EL (cell line): Measurements from ENCODE around the gene MYMK.

ENCODE experiments used
- DNase-seq: peaks from one replicate; pipeline ENCODE4 v3.0.0-alpha.2; 2016

The MYMK gene

DNA sequence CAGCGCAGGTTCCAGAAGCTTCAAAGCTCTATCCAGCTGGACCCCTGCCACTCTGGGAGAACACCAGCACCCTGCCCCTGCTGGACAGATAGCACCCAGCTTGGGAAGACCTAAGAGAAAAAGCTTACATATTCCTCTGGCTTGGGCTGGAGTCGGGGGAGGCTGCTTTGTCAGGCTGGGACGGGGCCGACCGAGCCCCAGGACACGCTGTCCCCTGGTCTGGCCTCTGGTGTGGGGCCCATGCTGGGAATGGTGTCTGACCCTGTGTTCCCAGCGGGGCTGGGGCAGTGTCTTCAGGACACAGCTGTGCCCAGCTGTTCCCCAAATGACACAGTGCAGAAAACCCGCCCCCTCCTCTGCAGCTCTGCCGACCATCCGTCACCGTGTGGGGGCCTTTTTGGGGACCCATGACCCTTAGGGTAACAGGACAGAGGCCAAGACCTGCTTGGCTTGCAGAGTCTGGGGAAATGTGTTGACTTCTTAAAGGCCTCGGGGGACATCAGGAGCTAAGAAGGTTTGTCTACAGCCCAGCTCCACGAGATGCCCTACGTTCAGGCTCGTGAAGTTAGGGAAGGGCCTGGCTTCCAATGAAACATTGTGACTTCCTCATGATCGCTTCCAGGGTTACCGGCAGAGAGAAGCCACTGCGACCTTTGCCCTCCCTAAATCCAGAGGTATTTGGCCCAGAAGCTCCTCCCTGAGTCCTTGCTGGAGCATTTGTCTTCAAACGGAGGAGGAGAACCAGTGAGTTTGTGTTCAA lies 25.4 kb downstream of the MYMK start:
- DNase-seq = no peak

DNA sequence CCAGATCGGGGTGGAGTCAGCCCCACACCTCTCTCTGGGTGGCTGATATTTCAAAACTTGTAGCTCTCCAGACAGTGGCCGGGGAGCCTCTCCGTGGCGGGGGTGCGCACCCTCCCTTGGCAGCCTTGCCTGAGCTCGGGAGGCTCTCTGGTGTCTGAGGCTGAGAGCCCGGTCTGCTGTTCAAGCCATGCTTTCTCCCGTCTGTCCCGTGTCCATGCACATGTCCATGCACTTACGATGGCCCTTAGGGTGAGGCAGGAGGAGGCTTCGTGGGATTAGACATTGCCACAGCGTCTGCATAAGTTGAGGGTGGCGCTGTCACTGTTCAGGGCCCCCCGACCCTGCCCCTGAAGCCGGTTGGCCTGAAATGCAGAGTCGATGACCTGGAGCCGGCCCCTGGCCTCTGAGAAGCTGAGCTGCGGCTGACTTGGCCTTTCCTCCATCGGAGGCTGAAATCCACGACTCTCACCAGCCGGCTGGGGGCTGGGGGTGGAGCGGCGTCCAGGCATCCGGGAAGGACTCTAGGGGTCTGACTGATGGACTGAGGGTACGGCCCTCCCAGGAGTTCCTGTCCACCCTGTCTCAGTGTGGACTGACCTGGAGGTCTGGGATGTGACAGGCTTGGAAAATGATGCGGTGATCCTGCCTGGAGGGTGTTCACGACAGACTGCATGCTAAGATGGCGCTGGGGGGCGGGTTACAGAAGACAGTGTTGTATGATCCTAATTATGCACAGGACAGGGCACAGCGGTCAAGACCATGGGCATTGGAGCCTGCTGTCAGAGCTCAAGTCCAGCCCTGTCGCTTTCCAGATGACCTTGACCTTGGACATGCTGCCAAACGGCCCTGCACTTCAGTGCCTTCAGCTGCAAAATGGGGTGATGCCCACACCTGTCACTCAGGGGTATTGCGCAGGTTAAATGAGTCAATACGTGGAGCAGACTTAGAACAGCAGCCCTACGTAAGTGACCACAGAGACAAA lies 27.6 kb downstream of the MYMK start:
- no peak for DNase-seq

DNA sequence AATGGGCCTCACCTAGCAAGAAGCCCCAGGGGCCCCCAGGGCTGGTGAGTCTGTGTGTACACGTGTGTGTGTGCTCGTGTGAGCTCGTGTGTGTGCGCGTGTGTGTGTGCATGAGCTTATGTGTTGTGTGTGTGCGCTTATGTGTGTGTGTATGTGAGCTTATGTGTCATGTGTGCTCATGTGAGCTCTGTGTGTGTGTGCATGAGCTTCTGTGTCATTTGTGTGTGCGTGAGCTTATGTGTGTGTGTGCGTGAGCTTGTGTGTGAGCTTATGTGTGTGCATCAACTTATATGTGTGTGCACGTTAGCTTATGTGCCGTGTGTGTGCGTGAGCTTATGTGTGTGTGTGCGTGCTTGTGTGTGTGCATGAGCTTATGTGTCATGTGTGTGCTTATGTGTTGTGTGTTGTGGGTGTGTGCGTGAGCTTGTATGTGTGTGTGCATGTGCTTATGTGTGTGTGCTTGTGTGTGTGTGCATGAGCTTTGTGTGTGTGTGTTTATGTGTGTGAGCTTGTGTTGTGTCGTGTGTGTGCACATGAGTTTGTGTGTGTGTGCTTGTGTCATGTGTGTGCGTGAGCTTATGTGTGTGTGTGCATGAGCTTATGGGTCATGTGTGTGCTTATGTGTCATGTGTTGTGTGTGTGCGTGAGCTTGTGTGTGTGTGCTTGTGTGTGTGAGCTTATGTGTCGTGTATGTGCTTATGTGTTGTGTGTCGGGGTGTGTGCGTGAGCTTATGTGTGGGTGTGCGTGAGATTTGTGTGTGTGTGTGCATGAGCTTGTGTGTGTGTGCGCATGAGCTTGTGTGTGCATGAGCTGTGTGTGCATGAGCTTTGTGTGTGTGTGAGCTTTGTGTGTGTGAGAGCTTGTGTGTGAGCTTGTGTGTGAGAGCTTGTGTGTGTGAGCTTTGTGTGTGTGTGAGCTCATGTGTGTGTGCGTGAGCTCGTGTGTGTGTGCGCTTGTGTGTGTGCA lies 29.1 kb downstream of the MYMK start:
- DNase-seq = no peak

DNA sequence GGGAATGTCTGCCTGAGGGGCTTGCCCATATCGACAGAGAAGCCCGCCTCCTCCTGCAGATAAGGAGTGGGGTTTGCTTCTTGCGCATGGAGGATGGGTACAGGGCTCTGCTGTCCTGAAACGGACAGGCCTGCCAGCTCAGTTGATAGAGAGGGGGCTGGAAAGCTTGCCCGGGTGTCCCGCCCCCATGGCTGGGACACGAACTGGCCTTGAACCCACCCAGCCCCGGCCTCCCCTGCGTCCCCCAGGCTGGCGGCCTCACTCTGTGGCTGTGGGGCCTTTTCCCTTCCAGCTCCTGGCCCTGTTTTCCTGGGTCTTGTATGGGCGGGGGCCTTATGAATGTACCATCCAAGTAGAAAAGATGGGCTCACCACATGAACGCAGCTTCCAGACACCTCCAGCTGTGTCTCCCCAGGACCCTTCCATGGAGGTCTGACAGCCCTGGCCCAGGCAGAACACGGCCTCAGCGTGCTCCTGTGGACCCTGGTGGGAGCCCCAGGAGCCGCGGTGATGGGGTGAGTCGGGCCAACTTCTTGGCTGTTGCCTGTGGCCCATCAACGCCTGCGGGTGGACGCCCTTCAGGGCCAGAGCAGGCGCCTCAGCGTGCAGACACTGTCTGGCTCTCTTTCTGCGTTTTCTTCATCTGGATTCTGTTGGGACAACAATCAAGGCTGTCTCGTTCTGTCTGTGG lies 30.0 kb downstream of the MYMK start:
- DNase-seq = no peak

DNA sequence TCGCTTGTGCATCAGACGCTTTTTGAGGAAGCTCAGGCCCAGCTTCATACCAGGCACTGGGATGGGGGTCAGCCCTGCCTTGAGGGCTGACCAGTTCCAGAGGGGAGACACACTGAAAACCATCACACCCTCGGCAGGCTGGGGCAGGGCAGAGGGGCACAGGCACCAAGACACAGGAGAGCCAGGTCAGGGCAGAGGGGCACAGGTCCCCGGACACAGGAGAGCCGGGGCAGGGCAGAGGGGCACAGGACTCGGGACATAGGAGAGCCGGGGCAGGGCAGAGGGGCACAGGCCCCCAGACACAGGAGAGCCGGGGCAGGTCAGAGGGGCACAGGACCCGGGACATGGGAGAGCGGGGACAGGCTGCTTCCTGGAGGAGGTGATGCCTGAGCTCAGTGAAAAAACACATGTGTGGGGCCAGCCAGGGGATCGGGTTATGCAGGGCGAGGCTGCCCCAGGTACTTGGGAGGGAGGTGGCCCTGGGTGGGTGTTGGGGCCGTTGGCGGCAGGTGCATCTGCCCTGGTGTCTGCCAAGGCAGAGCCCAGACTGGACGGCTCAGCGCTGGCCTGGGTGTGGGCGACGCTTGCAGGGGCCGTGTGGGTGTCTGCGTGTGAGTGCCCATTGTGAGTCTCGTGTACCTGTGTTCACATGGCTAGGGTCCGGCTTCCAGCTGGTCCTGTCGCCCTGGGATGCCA lies 30.8 kb downstream of the MYMK start:
- no peak for DNase-seq

DNA sequence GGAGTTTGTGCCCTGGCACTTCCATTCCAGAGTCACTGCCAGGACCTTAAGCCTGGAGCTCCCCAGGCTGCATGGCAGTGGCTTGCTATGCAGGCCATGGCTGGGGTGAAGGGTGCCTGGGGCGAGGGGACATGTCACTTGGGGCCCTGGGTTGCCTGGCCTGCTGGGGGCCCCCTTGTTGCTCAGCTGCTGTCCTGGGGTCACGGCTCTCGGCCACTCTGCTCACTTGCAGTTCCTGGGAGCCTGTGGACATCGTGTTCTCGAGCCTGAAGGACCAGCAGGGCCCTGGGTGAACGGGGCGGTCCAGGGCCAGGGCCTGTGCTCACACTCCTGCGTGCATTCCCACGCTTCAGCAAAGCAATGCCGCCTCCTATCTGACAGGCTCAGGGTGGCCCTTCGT lies 31.3 kb downstream of the MYMK start:
- no peak for DNase-seq

DNA sequence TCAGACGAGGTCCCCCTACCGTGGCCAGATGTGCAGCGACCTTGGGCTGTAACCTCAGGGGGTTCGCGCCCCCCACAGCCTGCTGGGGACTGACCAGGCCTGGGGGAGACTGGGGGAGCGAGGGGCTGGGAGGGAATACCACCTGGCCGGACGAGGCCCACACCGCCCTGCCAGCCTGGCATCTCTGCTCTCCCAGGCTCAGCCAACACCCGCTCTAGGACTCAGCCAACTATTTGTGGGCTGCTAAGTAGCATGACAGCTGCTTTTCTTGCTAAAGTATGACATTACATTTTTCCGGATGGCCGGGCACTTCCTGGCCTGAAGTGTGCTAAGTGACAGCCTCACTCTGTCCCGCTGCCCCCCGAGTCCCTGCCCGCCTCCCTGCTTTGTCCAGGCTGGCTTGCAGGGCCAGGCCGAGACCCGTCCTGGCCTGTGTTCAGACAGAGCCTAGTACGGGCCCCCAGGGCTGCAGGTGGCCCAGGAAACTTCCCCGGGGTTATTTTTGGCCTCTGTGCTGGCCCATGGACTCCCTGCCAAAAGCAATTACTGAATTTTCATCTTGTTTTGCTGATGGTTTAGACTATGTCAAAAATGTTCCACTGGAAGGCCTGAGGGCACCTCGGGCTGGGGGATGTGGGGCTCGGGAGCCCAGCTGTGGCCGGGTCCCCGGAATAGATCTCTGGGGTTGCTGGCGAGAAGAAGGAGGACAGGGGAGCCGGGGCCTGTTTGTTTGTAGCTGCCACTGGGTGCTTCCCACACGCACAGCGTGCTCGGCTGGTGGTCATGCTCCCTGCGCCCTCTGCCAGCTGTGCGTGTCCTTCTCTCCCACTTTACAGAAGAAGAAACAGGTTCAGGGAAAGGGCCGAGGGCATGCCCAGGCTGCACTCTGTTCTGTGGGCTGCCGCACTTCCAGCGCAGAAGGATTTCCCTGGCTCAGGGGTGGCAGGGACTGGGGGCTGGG lies 32.4 kb downstream of the MYMK start:
- DNase-seq = no peak

DNA sequence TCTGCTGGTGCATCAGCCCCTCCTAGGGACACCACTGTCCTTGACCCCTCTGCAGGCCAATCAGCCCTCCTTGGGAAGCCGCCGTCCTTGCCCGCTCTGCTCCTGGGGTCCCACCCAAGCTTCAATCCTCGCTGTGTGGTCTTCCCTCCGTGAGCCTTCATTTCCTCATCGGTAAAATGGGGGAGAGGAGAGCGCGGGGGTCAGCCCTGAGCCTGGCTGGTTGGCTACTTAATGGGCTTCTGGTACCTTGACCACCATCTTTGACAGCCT lies 33.2 kb downstream of the MYMK start:
- no peak for DNase-seq

DNA sequence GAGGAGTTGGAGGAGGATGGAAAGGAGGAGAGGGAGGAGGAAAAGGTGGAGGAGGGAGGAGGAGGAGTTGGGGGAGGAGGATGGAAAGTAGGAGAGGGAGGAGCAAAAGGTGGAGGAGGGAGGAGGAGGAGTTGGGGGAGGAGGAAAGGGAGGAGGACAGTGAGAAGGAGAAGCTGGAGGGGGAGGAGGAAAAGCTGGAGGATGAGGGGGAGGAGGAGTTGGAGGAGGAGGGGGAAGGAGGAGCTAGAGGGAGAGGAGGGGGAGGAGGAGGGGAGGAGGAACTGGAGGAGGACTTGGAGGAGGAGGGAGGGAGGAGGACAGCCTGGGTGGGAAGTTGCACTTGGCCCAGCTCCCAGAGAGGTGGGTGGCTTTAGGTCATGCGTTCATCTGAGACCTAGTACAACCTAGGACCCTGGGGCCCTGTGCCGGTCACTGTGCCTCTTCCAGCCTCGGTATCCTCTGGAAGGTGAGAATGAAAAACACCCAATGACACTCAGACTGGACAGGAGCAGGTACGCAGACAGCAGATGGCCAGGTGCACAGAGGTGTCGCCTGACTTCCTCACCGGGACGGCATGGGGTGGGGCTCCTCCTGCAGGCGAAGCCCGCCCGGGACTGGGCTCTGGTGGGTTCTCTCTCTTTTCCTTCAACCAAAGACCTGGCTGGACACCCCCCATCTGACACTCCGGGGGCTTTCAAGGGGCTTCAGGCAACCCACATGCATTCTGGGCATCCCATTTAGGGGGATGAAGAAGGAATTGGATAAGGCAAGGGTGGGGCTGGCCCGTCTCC lies 33.7 kb downstream of the MYMK start:
- DNase-seq = no peak

DNA sequence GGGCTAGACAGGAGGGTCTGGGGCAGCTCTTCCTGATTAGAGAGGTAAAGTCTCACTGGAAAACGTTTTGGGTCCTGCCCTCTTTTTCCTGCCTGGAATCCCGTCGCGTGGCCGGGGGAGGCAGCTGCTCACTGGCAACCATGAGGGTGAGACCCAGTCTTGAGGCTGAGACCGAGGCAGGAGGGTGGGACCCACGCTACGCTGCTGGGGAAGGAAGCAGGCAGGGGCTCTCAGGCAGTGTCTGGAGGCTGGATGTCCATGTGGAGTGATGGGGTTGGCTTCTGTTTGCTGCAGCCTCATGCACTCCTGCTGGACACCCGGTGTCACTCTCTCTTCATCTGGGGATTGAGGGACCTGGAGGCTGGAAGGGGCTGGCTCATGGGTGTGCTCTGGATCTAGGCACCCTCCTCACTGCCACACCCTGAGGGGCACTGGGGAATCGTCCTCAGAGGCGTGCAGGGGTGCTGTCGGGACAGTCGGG lies 34.5 kb downstream of the MYMK start:
- no peak for DNase-seq

DNA sequence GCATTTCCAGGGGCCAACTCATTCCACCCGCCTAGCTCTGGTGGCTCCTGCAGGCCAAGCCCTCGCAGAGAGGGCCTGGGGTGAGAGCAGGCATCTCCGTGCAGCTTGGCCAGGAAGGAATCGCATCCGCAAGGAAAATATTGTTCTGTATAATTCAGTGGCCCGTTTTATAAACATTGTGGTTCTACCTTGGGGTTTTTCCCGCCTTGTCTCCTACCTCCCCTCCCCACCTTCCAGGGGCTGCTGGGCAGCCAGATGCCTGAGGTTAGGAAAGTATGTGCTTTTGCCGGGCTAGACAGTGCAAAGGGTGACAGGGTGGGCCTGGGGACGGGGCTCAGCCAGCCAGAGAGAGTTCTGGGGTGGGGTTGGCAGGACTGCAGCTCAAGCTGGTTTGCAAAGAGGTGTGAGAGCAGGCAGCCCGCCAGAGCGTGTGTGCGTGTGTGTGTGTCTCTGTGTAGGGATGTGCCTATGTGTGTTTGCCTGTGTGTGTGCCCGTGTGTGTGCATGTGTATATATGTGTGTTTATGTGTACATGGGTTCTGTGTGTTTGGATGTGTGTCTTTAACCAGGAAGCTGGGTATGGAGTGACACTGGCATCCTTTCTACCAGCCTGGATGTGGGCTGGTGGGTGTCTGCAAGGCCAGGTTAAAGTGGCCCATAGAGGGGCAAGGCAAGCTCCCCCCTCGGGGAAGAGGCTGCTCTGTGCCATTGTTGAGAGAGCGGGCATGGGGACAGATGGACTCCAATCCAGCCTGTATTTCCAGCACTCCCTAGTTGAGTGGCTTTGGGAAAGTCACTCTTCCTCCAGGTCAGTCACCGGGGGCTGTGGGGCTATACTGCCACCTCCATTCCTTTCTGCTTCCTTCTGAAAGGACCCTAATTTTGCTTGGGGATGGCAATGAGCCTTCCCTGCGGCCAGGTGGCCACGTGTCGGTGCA lies 35.2 kb downstream of the MYMK start:
- no peak for DNase-seq

DNA sequence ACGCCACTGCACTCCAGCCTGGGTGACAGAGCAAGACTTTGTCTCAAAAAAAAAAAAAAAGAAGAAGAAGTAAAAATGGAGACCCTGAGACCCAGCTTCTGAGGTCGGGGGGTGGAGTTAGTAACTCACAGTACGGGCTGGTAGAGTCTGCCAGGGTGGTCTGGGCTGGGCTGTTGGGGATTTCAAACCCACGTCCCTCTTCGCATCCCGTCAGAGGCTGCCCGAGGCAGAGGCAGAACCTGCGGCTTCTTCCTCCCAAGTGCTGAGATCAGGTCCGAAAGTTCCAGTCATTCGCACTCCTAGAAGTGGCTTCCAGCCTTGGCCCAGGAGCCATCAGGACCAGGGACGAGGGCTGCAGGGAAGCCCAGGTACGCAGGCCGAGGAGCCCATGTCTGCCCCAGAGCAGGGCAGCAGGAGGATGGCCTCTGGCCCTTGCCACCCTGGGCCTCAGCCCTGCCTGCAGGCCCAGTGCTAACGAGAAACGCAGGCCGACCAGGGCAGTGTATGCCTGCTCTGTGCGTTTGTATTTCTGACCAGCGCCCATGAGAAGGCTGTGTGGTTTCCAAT lies 36.0 kb downstream of the MYMK start:
- DNase-seq = no peak

DNA sequence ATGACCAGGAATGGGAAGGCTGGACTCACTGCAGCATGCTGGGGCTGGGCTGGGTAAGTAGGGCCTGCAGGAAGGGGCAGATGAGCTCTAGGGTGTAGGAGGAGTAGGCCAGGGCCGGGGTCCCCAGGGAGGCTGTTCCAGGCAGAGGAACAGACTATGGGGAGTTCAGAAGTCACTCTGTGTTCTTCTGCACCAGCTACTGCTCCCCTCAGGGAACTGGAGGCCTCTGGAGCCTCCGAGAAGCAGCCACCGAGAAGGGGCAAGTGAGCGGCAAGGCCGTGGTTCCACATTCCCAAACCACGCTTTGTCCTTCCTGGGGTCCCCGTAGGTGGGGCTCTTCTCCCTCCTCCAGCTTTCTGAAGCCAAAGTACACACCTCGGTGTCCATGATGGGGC lies 37.4 kb downstream of the MYMK start:
- DNase-seq = no peak

DNA sequence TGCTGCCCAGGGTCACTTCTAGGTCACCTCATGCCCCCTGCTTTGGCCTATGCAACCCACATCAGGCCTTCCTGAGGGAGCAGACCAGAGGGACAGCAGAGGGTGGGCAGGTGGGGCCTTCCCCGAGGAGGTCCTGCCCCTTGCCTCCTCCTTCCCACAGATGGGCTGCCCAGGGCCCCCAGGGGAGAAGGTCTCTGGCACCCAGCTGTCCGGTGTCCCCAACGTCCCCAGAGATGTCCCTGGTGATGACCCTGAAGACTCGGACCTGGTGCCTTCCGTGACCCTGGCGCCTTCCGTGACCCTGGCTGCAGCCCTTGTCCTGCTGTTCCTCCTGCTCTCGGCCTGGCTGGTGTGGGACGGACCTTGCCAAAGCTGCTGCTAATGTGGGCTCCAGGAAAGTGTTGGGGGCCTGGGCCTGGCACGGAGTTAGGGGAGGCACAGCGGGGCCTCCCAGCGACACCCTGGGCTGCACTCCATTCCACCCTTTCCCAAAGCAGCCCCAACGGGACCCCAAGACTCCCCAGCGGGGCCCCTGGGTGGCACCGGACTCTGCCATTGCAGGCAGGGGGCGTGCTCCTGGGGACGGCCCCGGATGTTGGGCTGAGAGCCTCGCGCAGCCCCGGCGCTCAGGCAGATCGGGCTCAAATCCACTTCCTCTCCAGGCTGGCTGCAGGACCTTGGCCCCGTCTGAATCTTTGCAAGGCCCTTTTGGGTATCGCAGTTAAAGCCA lies 39.1 kb downstream of the MYMK start:
- DNase-seq = no peak

DNA sequence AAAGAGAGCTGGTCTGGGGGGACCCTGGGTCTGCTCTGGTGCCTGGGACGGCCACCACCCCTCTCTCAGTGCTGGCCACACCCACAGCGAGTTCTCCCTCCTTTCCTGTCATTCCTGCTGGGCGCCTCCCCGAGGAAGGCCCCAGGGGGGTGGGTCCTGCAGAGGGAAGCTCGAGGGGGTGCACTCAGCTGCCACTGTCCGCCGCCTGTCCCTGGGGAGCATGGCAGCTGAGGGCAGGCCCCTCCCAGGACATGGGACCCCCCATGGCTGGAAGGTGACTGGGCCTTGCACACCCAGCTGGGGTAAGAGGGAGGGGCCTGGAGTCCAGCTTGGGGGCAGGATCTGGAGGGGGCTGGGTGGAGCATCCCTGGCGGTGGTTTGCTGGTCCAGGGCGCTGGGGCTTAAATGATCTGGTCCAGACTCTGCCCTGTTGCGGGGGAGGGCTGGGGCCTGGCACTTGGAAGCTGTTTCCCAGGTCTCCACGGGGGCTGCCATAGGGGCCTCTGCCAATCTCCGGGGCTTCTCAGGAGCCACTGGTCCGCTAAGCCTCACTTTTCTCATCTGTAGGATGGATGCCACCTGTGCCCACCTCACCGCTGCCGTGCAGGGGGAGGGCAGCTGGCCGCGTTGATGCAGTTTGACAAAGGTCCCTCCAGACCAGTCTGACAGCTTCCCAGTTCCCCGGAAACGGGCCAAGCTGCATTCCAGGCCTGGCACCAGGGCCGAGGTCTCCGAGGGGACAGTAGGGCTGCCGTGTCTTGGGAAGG lies 39.9 kb downstream of the MYMK start:
- DNase-seq = no peak

DNA sequence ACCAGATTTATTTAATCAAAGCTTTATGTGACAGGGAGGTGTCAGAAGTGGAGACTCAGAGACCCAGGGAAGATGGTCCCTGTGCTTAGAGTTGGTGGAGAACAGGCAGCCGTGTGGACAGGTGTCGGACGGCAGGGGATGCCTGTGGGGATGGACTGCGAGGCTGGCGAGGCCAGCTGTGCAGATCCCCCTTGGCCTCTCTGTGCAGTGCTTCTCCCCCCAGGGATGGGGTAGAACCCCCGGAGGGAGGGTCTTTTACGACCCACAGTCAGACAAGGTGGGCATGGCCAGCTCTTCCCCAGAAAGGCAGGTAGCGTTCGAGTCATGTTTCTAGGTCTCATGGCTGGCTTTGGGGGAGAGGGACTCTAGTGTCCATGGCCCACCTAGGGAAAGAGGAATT lies 41.1 kb downstream of the MYMK start:
- no peak for DNase-seq
